ENCODE measurements around the gene OPTC. TPM values are rescaled to one million over a fixed set of nuclear protein-coding genes. Genes with fewer than 3 reads are reported as not detected.

OPTC gene
- total and polyA plus RNA-seq, 9 donors: 0.08 TPM; not detected in 8

GRCh38 chr1:203497269-203497777 lies 3.4 kb downstream of the OPTC start:
- intact Hi-C loops (cut with DNase I): no loop called here

GRCh38 chr1:203499643-203500278 lies 5.8 kb downstream of the OPTC start:
- Histone ChIP-seq H3K4me1 (ENCODE audit: insufficient read depth) (no peaks in the 10 kb centered on the region), H3K27me3 (no peaks in the 10 kb centered on the region), H3K4me3 (no peak overlapping the region), H3K9me3 (no peaks in the 10 kb centered on the region), H3K36me3 (no peaks in the 10 kb centered on the region), H3K27ac (no peak overlapping the region)
- intact Hi-C loops (cut with DNase I): loop anchor here in 2 of 4 donors (5.0 to 10.0 kb wide), 2 partner anchors 125 to 128 kb away; partner anchors contain the start of gene ATP2B4 (in 2 of the 2)
- no peak for DNase-seq
- 92 to 95% (median 93%) methylated on average over 7 of the region's 7 CpGs for WGBS, 3 donors
- TF ChIP-seq POLR2A (IDR thresholded peaks at IDR 0.05) (no peak), EP300 (IDR thresholded peaks at IDR 0.05) (no peak), CTCF (IDR thresholded peaks at IDR 0.05) (no peak)

More at GRCh38 chr1:203497269-203497777, 3.4 kb downstream of the OPTC start:
- no peak overlapping the region for H3K4me3 ChIP-seq
- H3K36me3 ChIP-seq: no peaks in the 10 kb centered on the region
- 79 to 87% (median 82%) methylated on average over 5 of the region's 5 CpGs for WGBS, 3 donors
- H3K4me1 ChIP-seq (ENCODE audit: insufficient read depth): no peaks in the 10 kb centered on the region
- no peaks in the 10 kb centered on the region for H3K27me3 ChIP-seq
- DNase-seq: no peak
- TF ChIP-seq POLR2A (IDR thresholded peaks at IDR 0.05): no peak
- TF ChIP-seq CTCF (IDR thresholded peaks at IDR 0.05): no peak
- no peak for TF ChIP-seq EP300 (IDR thresholded peaks at IDR 0.05)
- H3K9me3 ChIP-seq: no peaks in the 10 kb centered on the region
- H3K27ac ChIP-seq: no peak overlapping the region

- Histone ChIP-seq H3K27me3 (no peaks in the 10 kb centered on the region), H3K36me3 (no peaks in the 10 kb centered on the region), H3K4me1 (ENCODE audit: insufficient read depth) (no peaks in the 10 kb centered on the region), H3K27ac (no peak overlapping the region), H3K4me3 (no peak overlapping the region), H3K9me3 (no peaks in the 10 kb centered on the region)
- DNase-seq: no peak
- WGBS, 3 donors: 93 to 100% (median 94%) methylated on average over 1 of the region's 1 CpG
- intact Hi-C loops (cut with DNase I): loop anchor here in 2 of 4 donors (5.0 to 10.0 kb wide), 2 partner anchors 125 to 127 kb away; partner anchors contain the start of gene ATP2B4 (in 2 of the 2)
- TF ChIP-seq EP300 (IDR thresholded peaks at IDR 0.05): no peak
- no peak for TF ChIP-seq POLR2A (IDR thresholded peaks at IDR 0.05)
- TF ChIP-seq CTCF (IDR thresholded peaks at IDR 0.05): no peak
These were observed 6.3 kb downstream of the OPTC start for GRCh38 chr1:203500279-203500678.

GRCh38 chr1:203503836-203504235 lies 9.9 kb downstream of the OPTC start:
- no peak for TF ChIP-seq CTCF (IDR thresholded peaks at IDR 0.05)
- TF ChIP-seq EP300 (IDR thresholded peaks at IDR 0.05): no peak
- TF ChIP-seq POLR2A (IDR thresholded peaks at IDR 0.05): no peak
- Histone ChIP-seq H3K27ac (no peak overlapping the region), H3K9me3 (no peaks in the 10 kb centered on the region), H3K4me1 (ENCODE audit: insufficient read depth) (peaks cover 12% of the 10 kb centered on the region), H3K27me3 (no peaks in the 10 kb centered on the region), H3K36me3 (no peaks in the 10 kb centered on the region), H3K4me3 (no peak overlapping the region)
- DNase-seq: no peak
- intact Hi-C loops (cut with DNase I): loop anchor here in 3 of 4 donors (2.0 to 10.0 kb wide), 4 partner anchors 121 to 199 kb away; partner anchors contain the start of gene ATP2B4 (in 2 of the 3)
- WGBS, 3 donors: 55 to 68% (median 56%) methylated on average over 3 of the region's 3 CpGs

Measured in ovary (tissue), 9 donors.